Suppressor macrophage (primary cell): Measurements from ENCODE around the gene LCLAT1.
A peak's percentile ranks its signal among the peaks of the same experiment; 100 is the strongest.

Experiments used
- DNase-seq, 4 experiments: peaks; one replicate each; pipeline ENCODE4 v3.0.0-alpha.2; 2020 to 2022

LCLAT1 gene

DNA sequence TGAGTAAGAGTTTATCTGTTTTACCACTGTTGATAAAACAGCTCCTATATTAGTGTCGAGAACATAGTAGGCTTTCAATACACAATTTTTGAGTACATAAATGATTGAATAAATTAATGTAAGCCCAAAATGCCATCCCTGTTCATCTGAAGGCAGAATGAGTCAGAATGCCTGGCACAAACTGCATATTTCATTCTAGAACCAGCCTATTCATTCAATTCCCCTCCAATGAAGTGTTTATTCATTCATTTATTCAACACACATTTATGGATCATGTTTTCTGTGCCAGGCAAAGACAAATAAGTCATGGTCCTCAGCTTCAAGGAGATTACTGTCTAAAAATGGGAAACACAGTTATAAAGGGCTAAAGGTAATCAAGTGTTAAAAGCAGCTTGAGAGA lies 22.8 kb upstream of the LCLAT1 start:
- DNase-seq, result no peak

DNA sequence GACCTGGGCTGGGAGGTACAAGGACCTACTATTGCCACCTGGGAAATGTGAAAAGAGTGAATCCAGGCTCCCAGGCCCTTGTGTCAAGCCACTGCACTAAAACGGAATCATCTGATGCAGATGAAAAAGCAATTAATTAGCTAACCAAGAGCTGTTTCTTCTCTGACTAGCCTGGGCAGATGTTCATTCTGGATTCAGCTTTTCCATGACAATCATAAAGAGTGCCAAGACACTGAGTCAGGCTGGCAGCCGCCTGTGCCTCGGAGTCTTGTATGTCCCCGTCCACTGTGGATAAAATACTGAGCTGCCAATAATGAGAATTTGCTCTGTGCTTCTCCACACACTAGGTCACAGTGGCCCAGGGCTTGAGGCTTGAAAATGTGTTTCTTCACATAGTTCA lies 21.7 kb upstream of the LCLAT1 start:
- DNase-seq, result no peak

DNA sequence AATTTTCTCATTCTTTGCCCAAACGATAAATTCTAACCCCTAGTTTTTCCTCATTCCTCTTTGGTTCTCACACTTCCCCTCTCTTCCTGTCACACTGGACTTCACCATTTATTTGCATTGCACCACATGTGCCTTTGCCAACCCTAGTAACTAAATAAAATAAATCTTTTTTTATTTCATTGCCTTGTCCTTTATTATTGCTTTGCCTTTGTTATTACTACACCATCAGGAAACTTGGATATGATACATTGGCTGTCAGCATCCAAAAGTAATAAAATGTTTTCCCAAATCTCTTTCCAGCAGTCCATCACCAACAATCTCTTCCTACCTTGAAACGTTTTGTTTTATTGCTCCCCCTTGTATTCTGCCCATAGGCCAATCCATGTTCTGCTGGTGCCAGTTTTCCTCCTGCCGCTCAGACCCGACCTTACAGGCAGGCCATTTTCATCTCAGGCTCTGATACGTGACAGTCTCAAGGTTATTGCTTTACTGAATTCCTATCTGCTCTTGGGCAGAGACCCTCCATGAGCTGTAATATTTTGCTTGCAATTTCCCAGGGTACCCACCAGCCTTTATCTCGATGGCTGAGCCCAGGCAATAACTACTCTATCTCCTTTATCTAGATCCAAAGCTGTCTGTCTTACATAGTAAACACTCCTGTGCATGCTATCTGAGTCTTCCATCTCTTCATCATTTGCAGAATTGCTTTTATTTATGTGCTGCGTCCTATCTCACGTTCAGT lies 19.3 kb upstream of the LCLAT1 start:
- no peak for DNase-seq

DNA sequence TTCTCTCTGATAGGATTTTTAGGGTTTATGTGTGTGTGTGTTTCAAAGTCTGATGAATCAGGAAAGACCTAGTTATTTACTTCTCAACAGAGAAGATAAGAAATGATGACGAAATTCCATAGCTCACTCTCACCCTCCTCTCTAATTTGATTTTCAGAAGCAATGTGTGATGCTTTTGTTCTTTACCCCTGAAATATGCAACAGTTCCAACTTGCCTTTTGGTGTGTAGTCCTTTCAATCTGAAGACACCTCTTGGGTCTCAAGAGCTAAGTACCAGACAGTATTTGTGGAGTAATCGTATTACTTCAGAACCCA lies 18.7 kb upstream of the LCLAT1 start:
- DNase-seq, result no peak

DNA sequence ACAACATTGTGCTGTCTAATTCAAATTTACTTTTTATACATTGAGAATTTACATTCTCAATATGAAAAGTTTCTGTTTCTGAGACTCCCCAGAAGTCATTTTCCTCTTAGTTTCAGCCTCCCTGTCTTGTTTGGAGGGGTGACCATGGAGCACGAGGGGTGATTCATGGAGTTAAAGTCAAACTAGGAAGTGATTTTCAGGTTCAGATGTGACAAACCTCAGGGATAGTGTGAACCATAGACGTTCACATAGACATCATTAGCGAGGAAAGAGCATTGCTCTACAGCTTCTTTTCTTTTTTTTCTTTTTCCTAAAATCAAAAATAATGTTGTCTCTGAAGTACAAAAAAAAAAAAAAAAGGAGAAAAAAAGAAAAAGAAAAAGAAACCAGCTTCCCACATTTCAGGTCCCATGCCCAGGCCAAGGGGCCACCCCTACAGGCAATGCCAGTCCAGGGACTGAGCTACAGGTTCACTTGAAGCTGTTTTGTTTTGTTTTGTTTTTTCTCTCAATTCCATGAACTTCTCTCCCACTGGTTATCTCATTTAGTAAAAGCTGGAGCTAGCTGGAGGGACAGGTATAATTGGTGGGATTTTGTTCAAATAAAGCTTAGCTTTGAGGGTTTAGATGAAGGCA lies 18.1 kb upstream of the LCLAT1 start:
- DNase-seq, result no peak

DNA sequence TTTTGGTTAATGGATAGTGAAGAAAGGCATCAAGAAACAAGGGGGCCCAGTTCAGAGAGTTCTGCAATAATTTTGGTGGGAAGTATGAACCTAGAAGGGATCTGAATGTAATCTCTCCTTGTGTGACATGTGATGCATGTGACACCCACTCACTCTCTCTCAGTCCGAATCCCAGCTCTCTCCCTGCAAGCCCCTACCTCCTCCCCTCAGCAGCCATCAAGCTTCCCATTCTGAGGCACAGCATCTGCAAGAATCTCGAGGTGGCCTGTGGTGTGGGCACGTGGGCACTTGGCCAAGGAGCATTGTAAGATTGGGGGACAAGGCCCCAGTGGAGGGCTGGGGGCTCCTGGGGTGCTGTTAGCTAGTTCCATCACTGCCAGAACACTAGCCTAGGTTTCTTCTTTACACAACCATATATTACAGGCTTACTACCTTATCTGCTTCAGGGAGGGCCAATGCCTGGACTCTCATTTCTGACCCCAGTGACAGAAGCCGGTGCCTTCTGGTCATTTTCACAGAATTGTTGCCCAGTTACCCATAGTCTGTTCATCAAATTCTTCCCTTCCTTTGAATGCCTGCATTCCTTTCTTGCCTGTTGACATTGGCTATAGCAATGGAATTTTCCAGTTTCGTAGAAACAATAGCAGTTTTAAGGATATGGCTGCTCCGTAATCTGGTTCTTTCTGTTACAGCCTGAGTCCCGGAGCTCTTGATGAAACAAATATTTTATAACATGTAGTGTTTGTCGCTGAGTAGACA lies 13.3 kb upstream of the LCLAT1 start:
- no peak for DNase-seq

DNA sequence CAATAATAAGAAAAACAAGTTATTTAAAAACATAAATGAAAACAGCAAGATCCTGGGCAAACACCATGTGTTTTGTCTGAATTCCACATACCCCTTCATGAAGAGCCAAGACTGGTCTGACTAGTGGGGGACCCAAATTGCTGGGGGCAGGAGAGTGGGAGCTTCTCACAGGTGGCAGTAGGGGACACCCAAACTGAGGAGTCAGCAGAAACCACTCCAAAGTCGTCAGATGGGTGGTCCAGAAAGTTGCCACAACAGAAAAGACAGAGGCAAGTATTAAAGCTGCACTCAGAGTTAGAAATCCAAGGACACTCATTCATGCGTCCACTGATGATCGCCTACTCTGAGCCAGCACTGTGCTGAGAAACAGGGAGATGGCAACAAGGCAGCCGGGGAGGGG lies 12.3 kb upstream of the LCLAT1 start:
- no peak for DNase-seq

DNA sequence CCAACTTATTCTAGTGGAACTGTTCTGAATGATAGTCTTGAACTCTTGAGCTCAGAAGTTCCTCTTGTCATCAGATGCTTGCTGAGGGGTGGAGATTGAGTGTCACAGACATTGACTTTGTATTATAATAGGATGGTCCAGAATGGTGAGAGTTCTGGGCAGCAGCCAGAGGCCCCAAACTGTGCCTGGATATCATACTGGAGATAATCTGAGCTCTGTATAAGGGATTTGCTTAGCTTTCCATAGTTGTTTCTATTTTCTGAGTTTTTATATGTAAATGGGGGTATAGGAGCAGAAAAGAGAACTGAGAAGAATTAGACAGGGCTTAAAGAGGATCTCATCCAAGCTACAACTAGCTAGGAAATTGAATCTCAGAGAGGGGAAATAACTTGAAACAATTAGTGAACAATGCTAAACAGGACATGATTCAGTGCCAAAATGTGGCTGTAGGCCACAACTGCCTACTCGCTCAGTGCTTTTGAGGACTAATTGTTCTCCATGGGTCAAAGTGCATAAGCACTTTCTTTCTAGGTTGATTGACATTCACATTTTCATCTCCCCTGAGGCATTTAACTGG lies 10.1 kb upstream of the LCLAT1 start:
- peak in 3 of 4 experiments; percentile 20 to 56 (median 54) for DNase-seq

DNA sequence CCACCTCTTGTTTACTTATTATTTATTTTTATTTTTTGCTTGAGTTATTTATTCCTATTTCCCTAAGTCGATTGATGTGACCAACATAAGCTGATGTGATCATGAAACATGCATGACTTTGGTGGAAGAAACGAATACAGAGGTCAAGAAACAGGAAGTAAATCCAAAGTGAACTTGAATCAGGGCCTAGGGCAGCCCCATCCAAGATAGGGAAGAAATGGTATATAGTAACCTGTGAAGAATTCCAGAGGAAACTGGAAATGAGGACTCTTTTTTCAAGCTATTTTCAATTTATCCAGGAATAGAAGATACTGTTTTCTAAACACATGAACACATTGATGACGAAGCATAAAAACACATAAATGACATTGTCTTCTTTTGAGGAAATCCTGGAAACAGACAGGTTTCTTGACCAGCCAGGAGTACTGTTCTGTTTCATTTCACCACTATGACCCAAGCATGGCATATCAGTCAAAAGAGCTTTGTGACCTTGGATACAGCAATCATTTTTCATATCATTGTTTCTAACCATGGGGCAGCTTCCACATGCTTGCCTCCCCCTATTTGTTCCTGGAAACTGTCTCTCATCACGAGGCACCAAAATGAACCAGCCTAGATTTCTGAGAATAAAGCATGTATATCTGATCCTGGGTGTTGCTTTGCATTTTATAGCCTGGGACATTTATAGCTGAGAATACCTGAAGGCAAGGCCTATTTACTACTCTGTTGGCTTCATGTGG lies 9.1 kb upstream of the LCLAT1 start:
- no peak for DNase-seq

DNA sequence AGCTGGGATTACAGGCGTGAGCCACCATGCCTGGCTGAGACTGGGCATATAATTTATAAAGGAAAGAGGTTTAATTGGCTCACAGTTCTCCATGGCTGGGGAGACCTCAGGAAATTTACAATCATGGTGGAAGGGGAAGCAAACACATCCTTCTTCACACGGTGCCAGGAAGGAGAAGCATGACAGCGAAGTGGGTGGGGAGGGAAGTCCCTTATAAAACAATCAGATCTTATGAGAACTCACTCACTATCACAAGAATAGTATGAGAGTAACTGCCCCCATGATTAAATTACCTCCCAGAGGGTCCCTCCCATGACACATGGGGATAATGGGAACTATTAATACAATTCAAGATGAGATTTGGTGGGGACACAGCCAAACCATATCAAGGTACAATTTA lies 7.8 kb upstream of the LCLAT1 start:
- peak in 3 of 4 experiments; percentile 29 to 57 (median 42) for DNase-seq

DNA sequence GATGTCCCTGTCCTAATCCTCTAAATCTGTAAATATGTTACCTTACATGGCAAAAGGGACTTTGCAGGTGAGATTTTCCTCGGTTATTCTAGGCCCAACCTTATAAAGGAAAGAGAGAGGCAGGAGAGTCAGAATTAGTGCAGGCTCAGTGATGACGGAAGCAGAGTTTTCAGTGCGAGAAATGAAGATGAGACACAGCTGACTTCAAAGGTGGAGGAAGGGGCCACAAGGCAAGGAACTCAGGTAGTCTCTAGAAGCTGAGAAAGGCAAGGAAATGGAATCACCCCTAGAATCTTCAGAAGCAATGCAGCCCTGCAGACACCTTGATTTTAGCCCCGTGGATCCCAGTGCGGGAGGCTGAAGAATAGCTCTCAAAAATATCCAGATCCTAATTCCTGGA lies 7.2 kb upstream of the LCLAT1 start:
- DNase-seq, result no peak

DNA sequence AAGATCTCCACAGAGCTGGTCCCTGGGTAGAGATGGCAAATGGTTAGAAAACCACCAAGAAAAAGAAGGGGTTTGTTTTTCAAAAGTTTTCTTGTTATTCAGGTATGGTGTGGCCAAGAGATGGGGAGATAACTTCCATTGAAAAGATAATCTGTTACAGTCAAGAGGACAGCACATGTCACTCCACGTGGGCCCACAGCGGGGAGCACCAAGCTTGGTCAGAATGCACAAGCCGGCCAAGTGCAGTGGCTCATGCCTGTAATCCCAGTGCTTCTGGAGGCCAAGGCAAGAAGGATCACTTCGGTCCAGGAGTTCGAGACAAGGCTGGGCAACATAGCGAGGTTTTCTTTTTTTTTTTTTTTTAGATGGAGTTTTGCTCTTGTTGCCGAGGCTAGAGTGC lies 6.0 kb upstream of the LCLAT1 start:
- DNase-seq, result no peak

DNA sequence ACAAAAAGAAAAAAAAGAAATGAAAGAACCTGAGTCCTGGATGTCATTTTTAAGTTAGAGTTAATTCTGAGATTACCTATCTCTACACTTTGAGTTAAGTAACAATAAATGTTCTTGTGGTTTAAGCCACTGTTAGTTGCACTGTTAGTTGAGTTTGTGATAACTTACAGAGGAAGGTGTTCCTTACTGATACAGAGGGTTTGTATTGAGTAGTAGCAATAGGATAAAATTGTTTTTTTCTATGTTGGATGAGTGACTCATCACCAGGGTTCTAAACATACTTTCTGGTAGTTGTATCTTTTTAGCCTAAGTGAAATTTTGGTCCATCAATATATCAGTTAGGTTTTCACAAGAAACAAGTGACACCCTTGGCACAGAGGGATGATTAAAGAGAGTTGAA lies 4.0 kb upstream of the LCLAT1 start:
- no peak for DNase-seq

DNA sequence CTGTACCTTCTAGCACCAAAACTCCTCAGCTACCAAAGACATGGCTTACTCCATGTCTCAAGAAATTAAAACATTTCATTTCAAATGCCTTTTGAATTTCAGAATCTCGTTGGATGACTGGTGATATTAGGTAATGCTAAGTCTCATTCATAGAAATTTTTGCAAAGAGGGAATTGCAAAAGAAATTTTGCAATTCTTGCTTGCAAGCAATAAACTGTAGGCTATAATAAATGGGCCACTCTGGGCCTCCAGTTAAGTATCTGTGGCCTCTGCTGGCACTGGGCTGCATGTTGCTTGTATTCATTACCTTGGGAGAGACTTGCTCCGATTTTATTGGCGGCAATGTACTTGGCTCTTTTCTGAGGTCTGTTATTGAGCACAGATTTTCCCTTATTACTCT lies 2.8 kb upstream of the LCLAT1 start:
- DNase-seq, result peak in 2 of 4 experiments; percentile 34 to 53

DNA sequence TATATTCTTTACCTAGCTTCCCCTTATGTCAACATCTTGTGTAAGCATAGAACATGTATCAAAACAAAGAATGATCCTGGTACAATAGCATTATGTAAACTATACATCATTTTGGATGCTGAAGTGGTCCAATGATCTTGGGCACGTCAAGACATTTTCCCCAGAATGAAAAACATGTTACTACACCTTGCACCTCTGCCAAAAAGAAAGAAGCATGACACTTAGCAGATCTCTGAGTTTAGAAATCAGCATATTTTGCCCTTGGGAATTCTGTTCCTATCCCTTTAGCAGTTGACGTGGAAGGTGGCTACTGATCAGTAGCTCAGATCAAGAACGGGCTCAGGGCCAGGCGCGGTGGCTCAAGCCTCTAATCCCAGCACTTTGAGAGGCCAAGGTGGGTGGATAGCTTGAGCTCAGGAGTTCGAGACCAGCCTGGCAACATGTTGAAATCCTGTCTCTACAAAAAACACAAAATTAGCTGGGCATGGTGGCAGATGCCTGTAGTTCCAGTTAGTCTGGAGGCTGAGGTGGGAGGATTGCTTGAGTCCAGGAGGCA lies 1.7 kb upstream of the LCLAT1 start:
- no peak for DNase-seq

DNA sequence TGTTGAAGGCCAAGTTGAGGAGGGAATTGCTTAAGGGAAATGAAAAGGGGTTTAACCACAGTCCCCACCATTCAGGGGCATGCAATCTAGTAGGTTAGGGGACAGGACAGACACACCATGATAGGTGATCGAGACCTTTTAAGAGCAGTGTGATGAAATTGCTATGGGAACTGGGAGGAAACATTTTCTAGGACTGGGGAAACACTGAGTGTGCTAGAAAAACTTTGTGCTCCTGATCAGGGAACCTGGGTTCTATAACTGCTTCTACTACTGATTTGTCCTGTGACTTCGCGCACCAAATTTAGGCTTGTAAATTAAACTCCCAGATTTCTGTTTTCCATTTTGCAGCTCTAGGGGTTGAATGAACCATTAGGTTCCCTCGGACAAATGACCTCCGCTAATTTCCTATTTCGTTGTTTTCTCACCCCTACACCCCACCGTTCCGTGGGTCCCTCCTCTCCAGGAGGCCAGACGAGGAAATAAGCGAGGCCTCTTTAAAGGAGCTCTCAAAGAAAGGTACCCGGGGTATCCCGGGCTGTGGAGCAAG lies 371 bp upstream of the LCLAT1 start:
- no peak for DNase-seq

DNA sequence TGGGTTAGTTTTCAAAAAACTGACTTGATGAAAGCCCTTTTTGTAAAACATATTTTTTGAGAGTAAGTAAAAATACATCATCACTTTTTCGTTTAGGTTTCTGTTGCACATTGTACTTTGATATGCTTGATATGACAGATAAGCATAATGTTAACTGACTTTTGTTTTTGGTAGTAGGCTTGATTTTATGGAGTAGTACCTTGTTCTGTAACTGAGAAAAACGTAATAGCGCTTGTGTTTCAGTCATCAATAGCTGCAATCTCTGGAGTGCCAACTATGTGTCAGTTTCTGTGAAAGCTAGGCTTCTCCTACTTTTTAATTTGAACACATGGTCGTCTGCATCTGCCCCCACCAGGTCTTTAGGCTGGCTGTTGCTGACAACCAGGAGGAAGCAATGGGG lies 1.3 kb downstream of the LCLAT1 start:
- DNase-seq, result no peak

DNA sequence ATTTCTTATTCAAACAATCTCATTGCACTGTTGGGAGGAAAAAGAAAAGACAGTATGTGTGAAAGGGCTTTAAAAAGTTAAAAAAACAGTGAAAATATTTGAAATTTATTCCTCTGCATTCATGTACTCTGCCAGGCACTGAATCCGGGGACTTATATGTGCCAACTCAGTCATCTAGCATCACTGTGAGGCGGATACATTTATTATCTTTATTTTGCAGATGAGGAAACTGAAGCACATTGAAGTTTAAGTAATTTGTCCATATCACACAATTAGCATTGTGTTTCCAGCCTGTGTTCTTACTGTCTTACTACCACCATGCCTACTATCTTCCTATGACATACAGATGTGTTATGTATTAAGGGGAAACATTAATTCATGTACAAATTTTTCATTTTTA lies 1.8 kb downstream of the LCLAT1 start:
- no peak for DNase-seq

DNA sequence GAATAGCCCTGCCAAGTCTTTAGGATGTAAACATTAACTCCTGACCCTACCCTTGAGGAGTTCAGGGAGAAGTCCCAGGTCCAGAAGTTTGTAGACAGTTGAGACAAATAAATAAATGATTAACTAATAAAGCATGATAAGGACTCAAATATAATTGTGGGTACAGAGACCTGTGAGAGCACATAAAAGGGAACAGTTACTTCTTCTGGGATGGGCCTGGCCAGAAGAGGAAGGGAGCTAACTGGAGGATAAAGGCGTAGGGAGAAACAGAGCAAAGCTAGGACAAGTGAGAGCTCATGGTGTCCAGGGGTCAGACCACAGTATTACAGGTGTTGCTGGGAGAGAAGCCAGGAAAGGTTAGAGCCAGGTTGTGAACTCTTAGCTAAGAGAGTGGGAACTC lies 3.0 kb downstream of the LCLAT1 start:
- no peak for DNase-seq

DNA sequence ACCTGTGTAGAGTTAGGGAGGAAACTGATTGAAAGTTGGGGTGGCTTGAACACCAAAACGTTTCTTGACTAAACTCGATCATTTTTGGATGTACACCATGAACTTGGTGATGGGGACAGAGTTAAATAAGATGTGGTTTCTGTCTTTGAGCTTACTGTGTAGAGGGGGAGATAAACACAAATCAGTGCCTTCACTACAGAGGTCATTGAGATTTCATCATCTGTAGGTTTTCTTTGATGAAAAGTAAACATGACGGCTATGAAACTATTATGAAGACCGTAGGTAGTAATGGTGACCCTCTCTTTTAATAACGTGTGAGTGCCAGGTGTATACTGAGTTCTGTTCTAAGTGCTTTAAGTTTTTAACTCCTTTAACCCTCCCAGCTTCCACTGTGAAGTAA lies 6.5 kb downstream of the LCLAT1 start:
- DNase-seq, result no peak

DNA sequence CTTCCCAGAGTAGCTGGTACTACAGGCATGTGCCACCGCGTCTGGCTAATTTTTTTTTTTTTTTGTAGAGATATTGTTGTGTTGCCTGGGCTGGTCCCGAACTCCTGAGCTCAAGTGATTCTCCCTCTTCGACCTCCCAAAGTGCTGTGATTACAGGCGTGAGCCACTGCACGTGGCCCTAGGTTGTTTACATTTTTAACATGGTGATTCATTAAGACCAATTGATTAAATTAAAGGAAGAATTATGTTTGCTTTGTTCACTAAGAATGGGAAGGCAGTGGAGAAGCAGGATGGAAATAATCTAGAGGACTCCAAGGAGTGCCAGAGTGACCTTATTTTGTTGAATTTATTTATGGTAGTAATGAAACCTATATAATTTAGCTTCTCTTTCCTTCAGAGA lies 7.5 kb downstream of the LCLAT1 start:
- DNase-seq, result no peak

DNA sequence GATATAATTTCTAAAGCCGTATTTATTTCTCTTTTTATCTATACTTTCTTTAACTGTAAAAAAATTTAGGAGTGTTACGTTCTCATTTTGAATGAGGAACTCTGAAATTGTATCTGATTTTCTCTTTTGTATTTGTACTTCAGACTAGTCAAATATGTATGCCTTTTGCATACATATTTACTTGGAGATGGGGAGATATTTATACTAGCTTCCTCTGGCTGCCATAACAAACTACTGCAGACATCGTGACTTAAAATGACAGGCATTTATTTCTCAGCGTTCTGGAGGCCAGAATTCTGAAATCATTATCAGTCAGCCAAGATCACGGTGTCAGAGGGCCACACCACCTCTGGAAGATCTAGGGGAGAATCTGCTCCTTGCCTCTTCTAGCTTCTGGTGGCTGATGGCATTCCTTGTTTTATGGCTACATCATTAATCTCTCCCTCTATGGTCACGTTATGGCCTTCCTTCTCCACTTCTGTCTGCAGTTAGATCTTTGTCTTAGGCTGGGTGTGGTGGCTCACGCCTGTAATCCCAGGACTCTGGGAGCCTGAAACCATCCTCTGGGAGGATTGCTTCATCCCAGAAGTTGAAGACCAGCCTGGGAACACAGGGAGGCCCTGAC lies 8.2 kb downstream of the LCLAT1 start:
- no peak for DNase-seq
